Measurements from ENCODE around the gene C4orf50.
"Not testable (repeated sequence)": the region's sequence is repeated elsewhere in the genome, so short reads cannot be mapped to it uniquely, and the experiment has no call there.

The C4orf50 gene

GRCh38 chr4:5887011-5887360 lies 131.2 kb downstream of the C4orf50 start:
- FAIRE-seq = no peak

GRCh38 chr4:5885733-5886132 lies 132.5 kb downstream of the C4orf50 start:
- no peak for FAIRE-seq

- no peak for FAIRE-seq
These were observed 133.4 kb downstream of the C4orf50 start for GRCh38 chr4:5884796-5885195.

- peak; percentile 91 for FAIRE-seq
These were observed 134.3 kb downstream of the C4orf50 start for GRCh38 chr4:5883916-5884315.

- no peak for FAIRE-seq
These were observed 135.3 kb downstream of the C4orf50 start for GRCh38 chr4:5882947-5883346.

- FAIRE-seq = no peak
These were observed 136.9 kb downstream of the C4orf50 start for GRCh38 chr4:5881340-5881739.

- peak; percentile 98 for FAIRE-seq
These were observed 139.9 kb downstream of the C4orf50 start for GRCh38 chr4:5878359-5878758.

- no peak for FAIRE-seq
These were observed 140.8 kb downstream of the C4orf50 start for GRCh38 chr4:5877392-5877791.

- no peak for FAIRE-seq
These were observed 143.3 kb downstream of the C4orf50 start for GRCh38 chr4:5874811-5875449.

- FAIRE-seq = no peak
These were observed 147.5 kb downstream of the C4orf50 start for GRCh38 chr4:5870701-5871100.

GRCh38 chr4:5869966-5870619 lies 148.1 kb downstream of the C4orf50 start:
- FAIRE-seq = no peak

GRCh38 chr4:5867866-5868265 lies 150.4 kb downstream of the C4orf50 start:
- FAIRE-seq = no peak

GRCh38 chr4:5866841-5867813 lies 151.1 kb downstream of the C4orf50 start:
- FAIRE-seq = no peak

- FAIRE-seq = no peak
These were observed 152.2 kb downstream of the C4orf50 start for GRCh38 chr4:5865896-5866599.

- FAIRE-seq = peak; percentile 91
These were observed 154.6 kb downstream of the C4orf50 start for GRCh38 chr4:5863461-5864113.

- no peak for FAIRE-seq
These were observed 160.0 kb downstream of the C4orf50 start for GRCh38 chr4:5858020-5858769.

- no peak for FAIRE-seq
These were observed 161.0 kb downstream of the C4orf50 start for GRCh38 chr4:5857199-5857598.

- FAIRE-seq = not testable (repeated sequence)
These were observed 161.9 kb downstream of the C4orf50 start for GRCh38 chr4:5856362-5856761.

GRCh38 chr4:5854929-5855328 lies 163.3 kb downstream of the C4orf50 start:
- FAIRE-seq = no peak

- FAIRE-seq = no peak
These were observed 165.6 kb downstream of the C4orf50 start for GRCh38 chr4:5852523-5853202.
